GM18526 (cell line): ENCODE measurements around the gene APOA1.

Experiments used
- POLR2A ChIP-seq: IDR thresholded peaks from 3 replicates; pipeline ENCODE4 v1.6.1; 2011; ENCODE audit not compliant: insufficient read length; ENCODE audit errors: extremely low read depth

APOA1 gene

GRCh38 chr11:116865696-116866095 is 28.3 kb upstream of the APOA1 start:
- TF ChIP-seq POLR2A = no peak

GRCh38 chr11:116864531-116864930 is 27.1 kb upstream of the APOA1 start:
- TF ChIP-seq POLR2A = no peak

- no peak for TF ChIP-seq POLR2A
Measured at GRCh38 chr11:116862951-116863350, 25.5 kb upstream of the APOA1 start.

GRCh38 chr11:116862185-116862584 is 24.8 kb upstream of the APOA1 start:
- no peak for TF ChIP-seq POLR2A

- TF ChIP-seq POLR2A = no peak
Measured at GRCh38 chr11:116861539-116861938, 24.1 kb upstream of the APOA1 start.

GRCh38 chr11:116860303-116860702 is 22.9 kb upstream of the APOA1 start:
- TF ChIP-seq POLR2A = no peak

- no peak for TF ChIP-seq POLR2A
Measured at GRCh38 chr11:116859175-116859574, 21.8 kb upstream of the APOA1 start.

- no peak for TF ChIP-seq POLR2A
Measured at GRCh38 chr11:116857936-116858335, 20.5 kb upstream of the APOA1 start.

- no peak for TF ChIP-seq POLR2A
Measured at GRCh38 chr11:116857316-116857715, 19.9 kb upstream of the APOA1 start.

GRCh38 chr11:116856423-116856822 is 19.0 kb upstream of the APOA1 start:
- no peak for TF ChIP-seq POLR2A

GRCh38 chr11:116855413-116855812 is 18.0 kb upstream of the APOA1 start:
- no peak for TF ChIP-seq POLR2A

- no peak for TF ChIP-seq POLR2A
Measured at GRCh38 chr11:116853461-116854073, 16.1 kb upstream of the APOA1 start.

GRCh38 chr11:116852261-116853031 is 15.0 kb upstream of the APOA1 start:
- no peak for TF ChIP-seq POLR2A

GRCh38 chr11:116851626-116852025 is 14.2 kb upstream of the APOA1 start:
- no peak for TF ChIP-seq POLR2A

GRCh38 chr11:116849486-116849885 is 12.1 kb upstream of the APOA1 start:
- TF ChIP-seq POLR2A = no peak

GRCh38 chr11:116849060-116849459 is 11.6 kb upstream of the APOA1 start:
- no peak for TF ChIP-seq POLR2A

- TF ChIP-seq POLR2A = no peak
Measured at GRCh38 chr11:116847612-116848011, 10.2 kb upstream of the APOA1 start.
